Stimulated activated CD4-positive, alpha-beta T cell treated with anti-CD3 and anti-CD28 coated beads, Interleukin-2, amount 100 ng/mL, for 24 hours (primary cell): ENCODE results near the gene ZKSCAN8.

Source experiments
- DNase-seq, 2 donors: peaks; one replicate each; pipeline ENCODE4 v3.0.0-alpha.2; 2020

ZKSCAN8 gene

GRCh38 chr6:28207510-28208110 lies 65.9 kb downstream of the ZKSCAN8 start:
- peak in 1 of 2 donors; percentile 49 for DNase-seq

GRCh38 chr6:28208111-28208659 lies 66.5 kb downstream of the ZKSCAN8 start:
- peak in 1 of 2 donors; percentile 10 for DNase-seq
